SU-DHL-6 (cell line): ENCODE measurements around the gene INPP4B.

Experiments used
- H2AFZ ChIP-seq: fragments of 200-600 bp; sonication (generic); 2 replicates; pipeline ENCODE4 v1.6.1; 2014; ENCODE audit warnings: low read depth, mild to moderate bottlenecking, moderate library complexity, mixed read lengths, antibody characterized with exemption, low read length; ENCODE audit not compliant: severe bottlenecking
- H3F3A ChIP-seq: fragments of 200-600 bp; shearing (Covaris generic); 2 replicates; pipeline ENCODE4 v1.6.0; 2016; ENCODE audit warnings: antibody characterized with exemption, mild to moderate bottlenecking; ENCODE audit not compliant: insufficient read depth
- H3K27ac ChIP-seq: fragments of 200-600 bp; sonication (generic); 2 replicates; pipeline ENCODE4 v1.5.1; 2016; ENCODE audit warnings: low read depth, mild to moderate bottlenecking, low read length, moderate library complexity, mixed read lengths
- H3K27me3 ChIP-seq: fragments of 200-600 bp; sonication (generic), shearing (Covaris generic); 2 replicates; pipeline ENCODE4 v1.6.0; 2014; ENCODE audit warnings: mild to moderate bottlenecking, low read length
- H3K36me3 ChIP-seq: fragments of 200-600 bp; sonication (generic); 2 replicates; pipeline ENCODE4 v1.6.1; 2014; ENCODE audit warnings: mild to moderate bottlenecking, low read length, mixed read lengths
- H3K4me2 ChIP-seq: fragments of 300-600, 200-600 bp; shearing (Covaris generic), sonication (generic); 2 replicates; pipeline ENCODE4 v1.6.0; 2014; ENCODE audit warnings: low read length, low read depth, mild to moderate bottlenecking; ENCODE audit not compliant: poor library complexity, severe bottlenecking
- H3K4me3 ChIP-seq: fragments of 200-600 bp; sonication (generic); 2 replicates; pipeline ENCODE4 v1.5.1; 2014; ENCODE audit warnings: antibody characterized with exemption, low read length, mild to moderate bottlenecking, mixed read lengths; ENCODE audit not compliant: insufficient read depth, poor library complexity, severe bottlenecking
- H3K79me2 ChIP-seq: fragments of 200-600 bp; sonication (generic); 2 replicates; pipeline ENCODE4 v1.6.1; 2014; ENCODE audit warnings: mild to moderate bottlenecking, low read length, moderate library complexity; ENCODE audit not compliant: insufficient read depth
- H3K9ac ChIP-seq: fragments of 200-600 bp; sonication (generic); 2 replicates; pipeline ENCODE4 v1.7.0; 2014; ENCODE audit warnings: mild to moderate bottlenecking, low read length
- H3K9me2 ChIP-seq: fragments of 200-600 bp; sonication (generic); replicated peaks from 2 replicates; pipeline ENCODE4 v1.6.1; 2014; ENCODE audit warnings: low read length; ENCODE audit not compliant: insufficient read depth
- H3K9me3 ChIP-seq: fragments of 200-600 bp; sonication (generic); 2 replicates; pipeline ENCODE4 v1.6.1; 2014; ENCODE audit warnings: low read length, mixed read lengths; ENCODE audit not compliant: insufficient read depth
- H4K20me1 ChIP-seq: fragments of 200-600 bp; sonication (generic); 2 replicates; pipeline ENCODE4 v1.6.1; 2014; ENCODE audit warnings: low read depth, mild to moderate bottlenecking, antibody characterized with exemption, low read length, moderate library complexity, mixed read lengths
- EZH2phosphoT487 ChIP-seq: fragments of 200-600 bp; sonication (generic), shearing (Covaris generic); conservative IDR thresholded peaks from 2 replicates; pipeline ENCODE4 v1.6.1; 2018; ENCODE audit warnings: mild to moderate bottlenecking, antibody characterized with exemption, low read length, moderate library complexity, mixed read lengths
- TF ChIP-seq, protein P1 (sequence below): fragments of 200-600 bp; sonication (generic); IDR thresholded peaks from one replicate; pipeline ENCODE4 v1.5.1; 2017; ENCODE audit warnings: antibody characterized with exemption, mild to moderate bottlenecking, low read length, moderate library complexity; ENCODE audit not compliant: insufficient read depth, poor library complexity, severe bottlenecking

INPP4B gene

DNA sequence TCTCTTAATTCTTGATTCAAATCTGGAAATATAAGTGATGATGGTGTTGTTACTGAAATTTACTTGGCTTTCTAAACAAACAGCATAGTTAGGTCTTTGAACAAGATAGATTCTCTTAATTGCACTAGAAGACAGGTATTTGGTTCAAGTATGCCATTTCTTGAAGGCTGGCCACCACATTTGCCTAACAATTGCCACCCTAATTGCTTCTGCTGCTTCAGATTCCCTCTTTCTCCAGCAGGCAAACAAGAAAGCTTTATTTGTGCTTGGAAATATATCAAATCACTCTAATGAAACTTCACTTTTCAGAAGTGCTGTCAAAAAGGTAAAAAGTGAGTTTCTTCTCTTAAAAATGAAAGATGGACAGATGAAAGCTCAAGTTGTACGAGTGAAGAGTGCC lies 418.6 kb downstream of the INPP4B start:
- Histone ChIP-seq H3K27me3 (no peaks in the 10 kb centered on the region), H3K4me3 (no peak overlapping the region), H2AFZ (no peak overlapping the region), H3K9me2 (no peaks in the 10 kb centered on the region), H3K9ac (no peak overlapping the region), H3K4me2 (no peak overlapping the region), H3F3A (no peaks in the 10 kb centered on the region), H3K36me3 (no peaks in the 10 kb centered on the region), H3K9me3 (no peaks in the 10 kb centered on the region), H3K79me2 (no peaks in the 10 kb centered on the region), H4K20me1 (no peaks in the 10 kb centered on the region), H3K27ac (no peak overlapping the region)
- no peak for TF ChIP-seq EZH2phosphoT487

GRCh38 chr4:142423861-142424260 lies 422.2 kb downstream of the INPP4B start:
- H3K36me3 ChIP-seq = no peaks in the 10 kb centered on the region
- H3K27ac ChIP-seq = no peak overlapping the region
- H3K9me2 ChIP-seq = no peaks in the 10 kb centered on the region
- H3F3A ChIP-seq = no peaks in the 10 kb centered on the region
- H3K4me3 ChIP-seq = no peak overlapping the region
- TF ChIP-seq, protein P1, sequence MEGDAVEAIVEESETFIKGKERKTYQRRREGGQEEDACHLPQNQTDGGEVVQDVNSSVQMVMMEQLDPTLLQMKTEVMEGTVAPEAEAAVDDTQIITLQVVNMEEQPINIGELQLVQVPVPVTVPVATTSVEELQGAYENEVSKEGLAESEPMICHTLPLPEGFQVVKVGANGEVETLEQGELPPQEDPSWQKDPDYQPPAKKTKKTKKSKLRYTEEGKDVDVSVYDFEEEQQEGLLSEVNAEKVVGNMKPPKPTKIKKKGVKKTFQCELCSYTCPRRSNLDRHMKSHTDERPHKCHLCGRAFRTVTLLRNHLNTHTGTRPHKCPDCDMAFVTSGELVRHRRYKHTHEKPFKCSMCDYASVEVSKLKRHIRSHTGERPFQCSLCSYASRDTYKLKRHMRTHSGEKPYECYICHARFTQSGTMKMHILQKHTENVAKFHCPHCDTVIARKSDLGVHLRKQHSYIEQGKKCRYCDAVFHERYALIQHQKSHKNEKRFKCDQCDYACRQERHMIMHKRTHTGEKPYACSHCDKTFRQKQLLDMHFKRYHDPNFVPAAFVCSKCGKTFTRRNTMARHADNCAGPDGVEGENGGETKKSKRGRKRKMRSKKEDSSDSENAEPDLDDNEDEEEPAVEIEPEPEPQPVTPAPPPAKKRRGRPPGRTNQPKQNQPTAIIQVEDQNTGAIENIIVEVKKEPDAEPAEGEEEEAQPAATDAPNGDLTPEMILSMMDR = no peak
- no peak for TF ChIP-seq EZH2phosphoT487
- H3K9ac ChIP-seq = no peak overlapping the region
- no peaks in the 10 kb centered on the region for H3K27me3 ChIP-seq
- H4K20me1 ChIP-seq = no peaks in the 10 kb centered on the region
- no peaks in the 10 kb centered on the region for H3K79me2 ChIP-seq
- H3K9me3 ChIP-seq = no peaks in the 10 kb centered on the region
- no peak overlapping the region for H2AFZ ChIP-seq
- H3K4me2 ChIP-seq = no peak overlapping the region

DNA sequence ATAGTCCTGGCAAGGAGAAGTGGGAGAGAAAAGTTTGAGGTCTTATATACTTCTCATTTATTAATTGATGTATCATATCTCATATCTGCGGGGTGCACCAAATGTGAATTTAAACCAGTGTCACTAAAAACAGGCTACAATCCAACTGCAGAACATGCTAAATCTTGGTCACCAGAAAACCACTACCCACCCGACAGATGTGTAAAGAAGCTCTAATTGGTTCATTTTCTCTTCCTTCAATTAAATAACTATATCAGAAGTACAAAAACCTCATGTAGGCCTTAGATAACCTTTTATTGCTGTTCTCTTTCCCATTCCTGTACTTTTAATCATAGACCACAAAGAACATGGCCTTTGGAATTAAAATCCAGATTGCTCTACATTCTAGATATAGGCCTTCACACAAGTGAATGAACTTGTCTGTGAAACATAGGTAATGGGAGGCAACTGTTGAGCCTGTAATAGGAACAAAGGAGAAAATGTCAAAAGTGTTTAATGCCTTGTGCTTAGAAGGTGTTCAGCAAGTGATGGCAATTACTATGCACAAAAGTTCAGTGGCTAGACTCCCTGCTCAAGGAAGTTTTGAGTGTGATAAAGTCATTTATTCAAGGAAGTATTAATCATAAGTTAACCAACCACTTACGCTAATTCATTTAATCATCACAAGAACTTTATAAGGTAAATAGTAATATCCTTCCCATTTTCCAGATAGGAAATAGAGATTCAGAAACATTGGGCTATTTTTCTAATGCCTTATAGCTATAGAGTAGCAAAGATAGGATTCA lies 425.6 kb downstream of the INPP4B start:
- no peak for TF ChIP-seq EZH2phosphoT487
- TF ChIP-seq, protein P1 = no peak
- H3K9ac ChIP-seq = no peak overlapping the region
- H3K9me3 ChIP-seq = no peaks in the 10 kb centered on the region
- no peaks in the 10 kb centered on the region for H3K79me2 ChIP-seq
- no peaks in the 10 kb centered on the region for H4K20me1 ChIP-seq
- no peak overlapping the region for H3K4me2 ChIP-seq
- no peaks in the 10 kb centered on the region for H3K27me3 ChIP-seq
- H3K4me3 ChIP-seq = no peak overlapping the region
- H3K9me2 ChIP-seq = no peaks in the 10 kb centered on the region
- no peak overlapping the region for H2AFZ ChIP-seq
- no peaks in the 10 kb centered on the region for H3F3A ChIP-seq
- H3K36me3 ChIP-seq = no peaks in the 10 kb centered on the region
- no peak overlapping the region for H3K27ac ChIP-seq

DNA sequence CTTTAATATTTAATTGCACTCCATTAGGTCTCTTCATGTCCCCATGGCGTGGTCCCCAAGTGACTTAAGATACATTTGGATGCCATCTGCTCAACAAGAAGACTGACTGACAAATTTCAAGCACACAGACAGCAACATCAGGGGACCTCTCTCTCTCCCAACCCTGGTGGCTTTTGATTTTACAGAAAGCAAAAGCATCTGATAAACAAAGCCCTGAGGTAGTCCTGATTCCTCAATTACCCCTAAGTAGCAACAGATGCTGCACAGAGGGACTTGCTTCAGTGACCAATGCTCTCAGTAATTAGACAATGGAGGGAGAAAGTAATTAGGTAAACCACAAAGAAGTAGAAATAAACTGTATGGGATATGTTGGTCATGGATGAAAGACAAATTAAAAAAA lies 426.4 kb downstream of the INPP4B start:
- Histone ChIP-seq H3K9ac (no peak overlapping the region), H3K4me2 (no peak overlapping the region), H3K4me3 (no peak overlapping the region), H3K27ac (no peak overlapping the region), H3K27me3 (no peaks in the 10 kb centered on the region), H2AFZ (no peak overlapping the region), H4K20me1 (no peaks in the 10 kb centered on the region), H3F3A (no peaks in the 10 kb centered on the region), H3K9me3 (no peaks in the 10 kb centered on the region), H3K79me2 (no peaks in the 10 kb centered on the region), H3K36me3 (no peaks in the 10 kb centered on the region), H3K9me2 (no peaks in the 10 kb centered on the region)
- TF ChIP-seq, protein P1 = no peak
- no peak for TF ChIP-seq EZH2phosphoT487
